ENCODE measurements around the gene CSF2RB.

DNA sequence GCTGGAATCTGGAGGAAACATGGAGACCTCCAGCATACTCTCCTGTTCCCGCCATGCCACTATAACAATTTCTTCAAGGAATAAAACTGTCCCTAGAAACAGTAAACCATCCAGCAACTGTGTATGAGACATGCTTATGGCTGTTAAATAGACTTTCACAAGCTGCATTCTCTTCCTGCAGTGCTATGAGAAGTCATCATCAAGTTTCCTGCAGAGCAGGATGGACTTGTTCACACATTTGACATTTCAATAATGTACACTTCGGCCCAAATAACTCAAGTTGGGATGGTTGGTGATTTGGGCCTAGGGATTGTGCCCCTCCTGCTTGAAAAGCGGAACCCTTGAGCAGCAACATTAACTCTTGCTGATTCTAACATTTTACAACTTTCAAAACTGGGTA lies 20.2 kb upstream of the CSF2RB start:
- TF ChIP-seq CTCF (optimal IDR thresholded peaks at IDR 0.05 in 1 of 3, IDR thresholded peaks at IDR 0.05 in 1 of 3, conservative IDR thresholded peaks at IDR 0.05 in 1 of 3; ENCODE audit: extremely low read depth in 1 of 3, insufficient read depth in 2 of 3, low read length in 3 of 3) (no peak), EZH2 (IDR thresholded peaks at IDR 0.05; ENCODE audit: low read length) (no peak)
